ENCODE results near the gene TOP3A. TPM values are rescaled to one million over a fixed set of nuclear protein-coding genes. Genes with fewer than 3 reads are reported as not detected.

Gene TOP3A
- total and polyA plus RNA-seq, 2 experiments from 2014 or later = 21.7 to 76.7 TPM

DNA sequence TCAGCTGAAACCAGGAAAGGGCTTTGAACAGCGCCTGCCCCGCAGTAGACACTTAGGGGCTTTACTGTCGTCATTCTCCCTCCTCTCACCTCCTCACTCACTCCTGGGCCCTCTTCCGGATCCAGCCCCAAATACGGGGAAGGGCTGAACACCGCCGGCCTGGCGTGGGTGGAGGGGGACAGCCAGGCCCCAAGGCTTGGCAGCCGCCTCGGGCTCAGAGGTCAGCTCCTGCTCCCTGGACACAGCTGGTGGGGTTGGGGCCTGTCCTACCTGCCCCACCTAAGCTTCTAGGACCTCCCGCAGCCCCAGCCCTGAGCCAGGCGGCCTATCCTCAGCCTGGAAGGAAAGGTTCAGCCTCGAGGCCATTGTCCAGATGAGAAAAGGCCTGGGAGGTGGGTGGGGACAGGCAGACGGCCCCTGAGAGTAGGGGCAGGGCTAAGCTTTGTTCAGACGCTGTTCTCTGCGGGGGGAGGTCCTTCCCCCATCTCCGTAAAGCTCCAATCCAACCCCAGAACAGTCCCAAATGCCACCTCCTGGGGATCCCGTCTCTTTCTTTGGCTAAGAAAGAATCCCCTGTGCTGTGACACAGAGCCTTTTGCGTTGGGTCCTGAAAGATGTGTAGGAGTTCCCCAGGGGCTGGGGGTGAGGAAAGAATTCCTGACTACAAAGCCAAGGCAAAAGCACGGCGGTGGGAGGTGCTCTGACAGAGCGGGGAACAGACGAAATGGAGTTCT is 90.2 kb downstream of the TOP3A start:
- H2AFZ ChIP-seq = peak overlapping the region; percentile 67
- H3K4me3 Mint-ChIP-seq = peak overlapping the region; percentile 87
- H3K27ac ChIP-seq (ENCODE audit: low read depth) = peak overlapping the region; percentile 99
- peaks cover 19% of the 10 kb centered on the region for H3K4me1 Mint-ChIP-seq
- H3K36me3 ChIP-seq (ENCODE audit: insufficient read depth) = no peaks in the 10 kb centered on the region
- DNase-seq (ENCODE audit: low spot score) = peak; percentile 96
- TF ChIP-seq, protein P1, sequence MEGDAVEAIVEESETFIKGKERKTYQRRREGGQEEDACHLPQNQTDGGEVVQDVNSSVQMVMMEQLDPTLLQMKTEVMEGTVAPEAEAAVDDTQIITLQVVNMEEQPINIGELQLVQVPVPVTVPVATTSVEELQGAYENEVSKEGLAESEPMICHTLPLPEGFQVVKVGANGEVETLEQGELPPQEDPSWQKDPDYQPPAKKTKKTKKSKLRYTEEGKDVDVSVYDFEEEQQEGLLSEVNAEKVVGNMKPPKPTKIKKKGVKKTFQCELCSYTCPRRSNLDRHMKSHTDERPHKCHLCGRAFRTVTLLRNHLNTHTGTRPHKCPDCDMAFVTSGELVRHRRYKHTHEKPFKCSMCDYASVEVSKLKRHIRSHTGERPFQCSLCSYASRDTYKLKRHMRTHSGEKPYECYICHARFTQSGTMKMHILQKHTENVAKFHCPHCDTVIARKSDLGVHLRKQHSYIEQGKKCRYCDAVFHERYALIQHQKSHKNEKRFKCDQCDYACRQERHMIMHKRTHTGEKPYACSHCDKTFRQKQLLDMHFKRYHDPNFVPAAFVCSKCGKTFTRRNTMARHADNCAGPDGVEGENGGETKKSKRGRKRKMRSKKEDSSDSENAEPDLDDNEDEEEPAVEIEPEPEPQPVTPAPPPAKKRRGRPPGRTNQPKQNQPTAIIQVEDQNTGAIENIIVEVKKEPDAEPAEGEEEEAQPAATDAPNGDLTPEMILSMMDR (conservative IDR thresholded peaks at IDR 0.05; ENCODE audit: low read depth in 2 of 2) = no peak
- TF ChIP-seq POLR2AphosphoS5 (IDR thresholded peaks at IDR 0.05; ENCODE audit: low read depth) = peak; percentile 56
- TF ChIP-seq, protein P2, sequence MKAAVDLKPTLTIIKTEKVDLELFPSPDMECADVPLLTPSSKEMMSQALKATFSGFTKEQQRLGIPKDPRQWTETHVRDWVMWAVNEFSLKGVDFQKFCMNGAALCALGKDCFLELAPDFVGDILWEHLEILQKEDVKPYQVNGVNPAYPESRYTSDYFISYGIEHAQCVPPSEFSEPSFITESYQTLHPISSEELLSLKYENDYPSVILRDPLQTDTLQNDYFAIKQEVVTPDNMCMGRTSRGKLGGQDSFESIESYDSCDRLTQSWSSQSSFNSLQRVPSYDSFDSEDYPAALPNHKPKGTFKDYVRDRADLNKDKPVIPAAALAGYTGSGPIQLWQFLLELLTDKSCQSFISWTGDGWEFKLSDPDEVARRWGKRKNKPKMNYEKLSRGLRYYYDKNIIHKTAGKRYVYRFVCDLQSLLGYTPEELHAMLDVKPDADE (IDR thresholded peaks at IDR 0.05) = peak; percentile 29; the same call in 1 of the 2 replicates
- TF ChIP-seq ZNF114 (CRISPR knock-in tag; IDR thresholded peaks at IDR 0.05) = no peak
- TF ChIP-seq CREB1 (CRISPR knock-in tag; IDR thresholded peaks at IDR 0.05; ENCODE audit: low read depth) = peak; percentile 73
- no peak for TF ChIP-seq EZH2phosphoT487 (IDR thresholded peaks at IDR 0.05; ENCODE audit: unreplicated experiment)
- peak; percentile 32 for TF ChIP-seq JUNB (IDR thresholded peaks at IDR 0.05; ENCODE audit: unreplicated experiment)
- TF ChIP-seq EZH2 (IDR thresholded peaks at IDR 0.05; ENCODE audit: low read depth, unreplicated experiment) = no peak
- no peaks in the 10 kb centered on the region for H3K9me3 Mint-ChIP-seq
- H3K4me2 ChIP-seq = peak overlapping the region; percentile 89
- peaks cover 2% of the 10 kb centered on the region for H4K20me1 ChIP-seq (replicated peaks; ENCODE audit: insufficient read depth)
- peak; percentile 80 for ATAC-seq
- H3K27me3 ChIP-seq (ENCODE audit: insufficient read depth) = no peaks in the 10 kb centered on the region
- peak overlapping the region; percentile 65 for H3K4me3 ChIP-seq
- peaks cover 37% of the 10 kb centered on the region for H3K79me2 ChIP-seq (replicated peaks; ENCODE audit: insufficient read depth)
- H3K27ac Mint-ChIP-seq = peak overlapping the region; percentile 100
- H3K9me2 ChIP-seq (ENCODE audit: insufficient read depth) = no peaks in the 10 kb centered on the region
- peaks cover 13% of the 10 kb centered on the region for H3K27me3 Mint-ChIP-seq (ENCODE audit: insufficient read depth, low read depth, poor library complexity)
- peaks cover 16% of the 10 kb centered on the region for H3K4me1 ChIP-seq (ENCODE audit: insufficient read depth)
- no peaks in the 10 kb centered on the region; the same call in 2 of the 3 replicates for H3K36me3 Mint-ChIP-seq (ENCODE audit: low read depth)
- H3F3A ChIP-seq (replicated peaks; ENCODE audit: low read depth) = 0 out of 2 replicates have a peak, but pooled peaks cover 3% of the 10 kb centered on the region

DNA sequence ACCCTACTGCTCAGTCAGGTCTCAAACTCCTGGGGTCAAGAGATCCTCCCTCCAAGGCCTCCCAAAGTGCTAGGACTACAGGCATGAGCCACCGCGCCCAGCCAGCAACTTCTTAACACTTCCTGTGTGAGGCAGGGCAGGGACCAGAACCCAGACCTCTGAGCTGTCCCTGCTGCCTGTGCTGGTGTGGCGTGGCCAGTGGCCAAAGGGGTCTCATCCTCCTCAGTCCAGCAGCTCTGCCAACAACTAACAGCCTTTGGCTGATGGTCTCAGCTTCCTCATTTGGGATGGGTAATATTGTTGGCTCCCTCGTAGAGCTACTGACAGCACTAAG is 90.8 kb downstream of the TOP3A start:
- peak overlapping the region; percentile 65 for H3K4me3 ChIP-seq
- H2AFZ ChIP-seq = peak overlapping the region; percentile 61
- H3K27ac Mint-ChIP-seq = peak overlapping the region; percentile 100
- DNase-seq (ENCODE audit: low spot score) (no peak), ATAC-seq (peak; percentile 4)
- no peaks in the 10 kb centered on the region for H3K36me3 ChIP-seq (ENCODE audit: insufficient read depth)
- no peaks in the 10 kb centered on the region; the same call in 1 of the 2 replicates for H4K20me1 ChIP-seq (replicated peaks; ENCODE audit: insufficient read depth)
- H3K9me3 Mint-ChIP-seq = no peaks in the 10 kb centered on the region
- H3F3A ChIP-seq (replicated peaks; ENCODE audit: low read depth) = 0 out of 2 replicates have a peak, but pooled peaks cover 3% of the 10 kb centered on the region
- peak overlapping the region; percentile 89 for H3K4me2 ChIP-seq
- peak overlapping the region; percentile 87 for H3K4me3 Mint-ChIP-seq
- H3K4me1 Mint-ChIP-seq = peaks cover 22% of the 10 kb centered on the region
- no peaks in the 10 kb centered on the region for H3K27me3 ChIP-seq (ENCODE audit: insufficient read depth)
- peaks cover 16% of the 10 kb centered on the region for H3K4me1 ChIP-seq (ENCODE audit: insufficient read depth)
- H3K27me3 Mint-ChIP-seq (ENCODE audit: insufficient read depth, low read depth, poor library complexity) = peaks cover 13% of the 10 kb centered on the region
- no peaks in the 10 kb centered on the region for H3K9me2 ChIP-seq (ENCODE audit: insufficient read depth)
- peak overlapping the region; percentile 99 for H3K27ac ChIP-seq (ENCODE audit: low read depth)
- H3K79me2 ChIP-seq (replicated peaks; ENCODE audit: insufficient read depth) = peaks cover 32% of the 10 kb centered on the region
- no peaks in the 10 kb centered on the region; the same call in 2 of the 3 replicates for H3K36me3 Mint-ChIP-seq (ENCODE audit: low read depth)
- TF ChIP-seq, protein P3, sequence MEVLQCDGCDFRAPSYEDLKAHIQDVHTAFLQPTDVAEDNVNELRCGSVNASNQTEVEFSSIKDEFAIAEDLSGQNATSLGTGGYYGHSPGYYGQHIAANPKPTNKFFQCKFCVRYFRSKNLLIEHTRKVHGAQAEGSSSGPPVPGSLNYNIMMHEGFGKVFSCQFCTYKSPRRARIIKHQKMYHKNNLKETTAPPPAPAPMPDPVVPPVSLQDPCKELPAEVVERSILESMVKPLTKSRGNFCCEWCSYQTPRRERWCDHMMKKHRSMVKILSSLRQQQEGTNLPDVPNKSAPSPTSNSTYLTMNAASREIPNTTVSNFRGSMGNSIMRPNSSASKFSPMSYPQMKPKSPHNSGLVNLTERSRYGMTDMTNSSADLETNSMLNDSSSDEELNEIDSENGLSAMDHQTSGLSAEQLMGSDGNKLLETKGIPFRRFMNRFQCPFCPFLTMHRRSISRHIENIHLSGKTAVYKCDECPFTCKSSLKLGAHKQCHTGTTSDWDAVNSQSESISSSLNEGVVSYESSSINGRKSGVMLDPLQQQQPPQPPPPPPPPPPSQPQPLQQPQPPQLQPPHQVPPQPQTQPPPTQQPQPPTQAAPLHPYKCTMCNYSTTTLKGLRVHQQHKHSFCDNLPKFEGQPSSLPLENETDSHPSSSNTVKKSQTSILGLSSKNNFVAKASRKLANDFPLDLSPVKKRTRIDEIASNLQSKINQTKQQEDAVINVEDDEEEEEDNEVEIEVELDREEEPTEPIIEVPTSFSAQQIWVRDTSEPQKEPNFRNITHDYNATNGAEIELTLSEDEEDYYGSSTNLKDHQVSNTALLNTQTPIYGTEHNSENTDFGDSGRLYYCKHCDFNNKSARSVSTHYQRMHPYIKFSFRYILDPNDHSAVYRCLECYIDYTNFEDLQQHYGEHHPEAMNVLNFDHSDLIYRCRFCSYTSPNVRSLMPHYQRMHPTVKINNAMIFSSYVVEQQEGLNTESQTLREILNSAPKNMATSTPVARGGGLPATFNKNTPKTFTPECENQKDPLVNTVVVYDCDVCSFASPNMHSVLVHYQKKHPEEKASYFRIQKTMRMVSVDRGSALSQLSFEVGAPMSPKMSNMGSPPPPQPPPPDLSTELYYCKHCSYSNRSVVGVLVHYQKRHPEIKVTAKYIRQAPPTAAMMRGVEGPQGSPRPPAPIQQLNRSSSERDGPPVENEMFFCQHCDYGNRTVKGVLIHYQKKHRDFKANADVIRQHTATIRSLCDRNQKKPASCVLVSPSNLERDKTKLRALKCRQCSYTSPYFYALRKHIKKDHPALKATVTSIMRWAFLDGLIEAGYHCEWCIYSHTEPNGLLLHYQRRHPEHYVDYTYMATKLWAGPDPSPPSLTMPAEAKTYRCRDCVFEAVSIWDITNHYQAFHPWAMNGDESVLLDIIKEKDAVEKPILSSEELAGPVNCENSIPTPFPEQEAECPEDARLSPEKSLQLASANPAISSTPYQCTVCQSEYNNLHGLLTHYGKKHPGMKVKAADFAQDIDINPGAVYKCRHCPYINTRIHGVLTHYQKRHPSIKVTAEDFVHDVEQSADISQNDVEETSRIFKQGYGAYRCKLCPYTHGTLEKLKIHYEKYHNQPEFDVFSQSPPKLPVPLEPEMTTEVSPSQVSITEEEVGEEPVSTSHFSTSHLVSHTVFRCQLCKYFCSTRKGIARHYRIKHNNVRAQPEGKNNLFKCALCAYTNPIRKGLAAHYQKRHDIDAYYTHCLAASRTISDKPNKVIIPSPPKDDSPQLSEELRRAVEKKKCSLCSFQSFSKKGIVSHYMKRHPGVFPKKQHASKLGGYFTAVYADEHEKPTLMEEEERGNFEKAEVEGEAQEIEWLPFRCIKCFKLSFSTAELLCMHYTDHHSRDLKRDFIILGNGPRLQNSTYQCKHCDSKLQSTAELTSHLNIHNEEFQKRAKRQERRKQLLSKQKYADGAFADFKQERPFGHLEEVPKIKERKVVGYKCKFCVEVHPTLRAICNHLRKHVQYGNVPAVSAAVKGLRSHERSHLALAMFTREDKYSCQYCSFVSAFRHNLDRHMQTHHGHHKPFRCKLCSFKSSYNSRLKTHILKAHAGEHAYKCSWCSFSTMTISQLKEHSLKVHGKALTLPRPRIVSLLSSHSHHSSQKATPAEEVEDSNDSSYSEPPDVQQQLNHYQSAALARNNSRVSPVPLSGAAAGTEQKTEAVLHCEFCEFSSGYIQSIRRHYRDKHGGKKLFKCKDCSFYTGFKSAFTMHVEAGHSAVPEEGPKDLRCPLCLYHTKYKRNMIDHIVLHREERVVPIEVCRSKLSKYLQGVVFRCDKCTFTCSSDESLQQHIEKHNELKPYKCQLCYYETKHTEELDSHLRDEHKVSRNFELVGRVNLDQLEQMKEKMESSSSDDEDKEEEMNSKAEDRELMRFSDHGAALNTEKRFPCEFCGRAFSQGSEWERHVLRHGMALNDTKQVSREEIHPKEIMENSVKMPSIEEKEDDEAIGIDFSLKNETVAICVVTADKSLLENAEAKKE (CRISPR knock-in tag; IDR thresholded peaks at IDR 0.05) = no peak
- TF ChIP-seq EZH2phosphoT487 (IDR thresholded peaks at IDR 0.05; ENCODE audit: unreplicated experiment) (no peak), ZNF114 (CRISPR knock-in tag; IDR thresholded peaks at IDR 0.05) (no peak), CREB1 (CRISPR knock-in tag; IDR thresholded peaks at IDR 0.05; ENCODE audit: low read depth) (no peak), STAT1 (IDR thresholded peaks at IDR 0.05; ENCODE audit: unreplicated experiment) (no peak)

All from GM23338 (cell line).